Endothelial cell of umbilical vein (primary cell): ENCODE measurements around the gene HBEGF. TPM values are rescaled to one million over a fixed set of nuclear protein-coding genes. Genes with fewer than 3 reads are reported as not detected.

ENCODE experiments used
- BruUV-seq: library from RNA; stranded (reverse); fragments of 400-500 nt; replicated peaks from 2 replicates; lab custom pipeline; 2021; lab: Mats Ljungman, UMichigan
- CTCF ChIA-PET: fragments of 300-600, 350-600 bp; sonication (Branson Sonifier 250); formaldehyde crosslinking; loops from one replicate; lab custom pipeline; 2021; ENCODE audit warnings: antibody characterized with exemption, inconsistent platforms; lab: Charles Lee
- POLR2A ChIA-PET: fragments of 300-600, 350-600 bp; sonication (Branson Sonifier 250); formaldehyde crosslinking; loops from one replicate; lab custom pipeline; 2021; ENCODE audit warnings: antibody characterized with exemption, inconsistent platforms; lab: Charles Lee
- DNase-seq: peaks from one replicate; pipeline ENCODE4 v3.0.0-alpha.2; 2011; ENCODE audit warnings: low read depth, low spot score
- FAIRE-seq: peaks from 2 replicates; lab custom pipeline; 2011; peaks lifted over from hg19 to GRCh38; lab: Jason Lieb, UNC
- H2AFZ ChIP-seq: 2 replicates; pipeline ENCODE4 v1.6.0; 2012; ENCODE audit warnings: low read depth, low read length, control low read depth, inconsistent platforms
- H3K27ac ChIP-seq: 2 replicates; pipeline ENCODE4 v1.5.1; 2011; ENCODE audit warnings: low read depth, mild to moderate bottlenecking, control low read depth, low read length, moderate library complexity; ENCODE audit not compliant: insufficient read depth
- H3K27me3 ChIP-seq, 2 experiments: 2 replicates each; pipeline versions ENCODE4 v1.6.0 to v1.6.1; 2011; ENCODE audit warnings: low read length in 2 of 2, mixed read lengths in 1 of 2; ENCODE audit not compliant: control insufficient read depth in 2 of 2, insufficient read depth in 2 of 2
- H3K36me3 ChIP-seq, 2 experiments: 2 replicates in 1 of 2; 3 replicates in 1 of 2; pipeline ENCODE4 v1.5.1; 2011; ENCODE audit warnings: low read length in 2 of 2, mild to moderate bottlenecking in 1 of 2, moderate library complexity in 1 of 2; ENCODE audit not compliant: control insufficient read depth in 2 of 2, insufficient read depth in 2 of 2; ENCODE audit errors: extremely low read depth in 1 of 2
- H3K4me1 ChIP-seq: 3 replicates; pipeline ENCODE4 v1.5.1; 2011; ENCODE audit warnings: mild to moderate bottlenecking, low read length; ENCODE audit not compliant: control insufficient read depth, insufficient read depth; ENCODE audit errors: extremely low read depth
- H3K4me2 ChIP-seq: 2 replicates; pipeline ENCODE4 v1.6.1; 2011; ENCODE audit warnings: low read length, control low read depth, mixed read lengths; ENCODE audit not compliant: insufficient read depth
- H3K4me3 ChIP-seq, 3 experiments: fragments of 200-600 bp in 1 of 3; sonication (generic), shearing (Covaris generic) in 1 of 3; replicated peaks in 1 of 3; 2 replicates each; pipeline ENCODE4 v1.5.1; 2011 to 2016; ENCODE audit warnings: control low read depth in 3 of 3, low read length in 3 of 3, mild to moderate bottlenecking in 2 of 3, inconsistent platforms in 1 of 3, low read depth in 1 of 3, moderate library complexity in 1 of 3; ENCODE audit not compliant: insufficient read depth in 1 of 3
- H3K79me2 ChIP-seq: 2 replicates; pipeline ENCODE4 v1.6.0; 2012; ENCODE audit warnings: low read length, inconsistent platforms; ENCODE audit not compliant: control insufficient read depth, insufficient read depth
- H3K9ac ChIP-seq: replicated peaks from 2 replicates; pipeline ENCODE3; 2011; ENCODE audit warnings: low read length, control low read depth; ENCODE audit not compliant: insufficient read depth; ENCODE audit errors: extremely low read depth
- H3K9me1 ChIP-seq: replicated peaks from 3 replicates; pipeline ENCODE4 v1.6.0; 2011; ENCODE audit warnings: mild to moderate bottlenecking, low read length; ENCODE audit not compliant: control insufficient read depth, insufficient read depth; ENCODE audit errors: extremely low read depth
- H3K9me3 ChIP-seq: replicated peaks from 2 replicates; pipeline ENCODE4 v1.5.1; 2012; ENCODE audit warnings: low read length, inconsistent platforms; ENCODE audit not compliant: control insufficient read depth, insufficient read depth
- H4K20me1 ChIP-seq: replicated peaks from 2 replicates; pipeline ENCODE3; 2011; ENCODE audit warnings: mild to moderate bottlenecking, low read length; ENCODE audit not compliant: control insufficient read depth, insufficient read depth; ENCODE audit errors: extremely low read depth
- EZH2 ChIP-seq: IDR thresholded peaks from 2 replicates; pipeline ENCODE4 v1.6.1; 2012; ENCODE audit warnings: borderline replicate concordance, low read depth, mild to moderate bottlenecking, moderate library complexity, low read length, inconsistent platforms; ENCODE audit not compliant: severe bottlenecking
- FOS ChIP-seq: IDR thresholded peaks from 2 replicates; pipeline ENCODE4 v1.6.1; 2011; ENCODE audit warnings: mild to moderate bottlenecking, low read length, moderate library complexity, borderline replicate concordance; ENCODE audit not compliant: insufficient read depth
- GATA2 ChIP-seq: IDR thresholded peaks from 2 replicates; pipeline ENCODE4 v1.7.0; 2011; ENCODE audit warnings: low read depth, mild to moderate bottlenecking, moderate library complexity, mixed read lengths, low read length; ENCODE audit not compliant: insufficient read length, insufficient read depth
- JUN ChIP-seq: IDR thresholded peaks from 2 replicates; pipeline ENCODE4 v1.6.1; 2011; ENCODE audit warnings: borderline replicate concordance, low read depth; ENCODE audit not compliant: insufficient read length, insufficient read depth
- MYC ChIP-seq: IDR thresholded peaks from one replicate; pipeline ENCODE4 v1.6.1; 2011; ENCODE audit warnings: mild to moderate bottlenecking, low read depth, low read length
- POLR2A ChIP-seq: IDR thresholded peaks from 2 replicates; pipeline ENCODE4 v1.6.1; 2012; ENCODE audit warnings: low read depth, mild to moderate bottlenecking, control low read depth, low read length
- POLR2AphosphoS5 ChIP-seq: IDR thresholded peaks from 2 replicates; pipeline ENCODE4 v1.6.1; 2012; ENCODE audit warnings: low read depth, mild to moderate bottlenecking, control low read depth, low read length, moderate library complexity; ENCODE audit not compliant: insufficient read depth
- dilution Hi-C: fragments of 300-500 bp; cut with MboI; formaldehyde crosslinking; loops from one replicate; pipeline ENCODE4 v1.15.0; 2019; ENCODE audit warnings: low sequenced_read_pairs; ENCODE audit not compliant: extremely low pct_ligation_motif_present
- intact Hi-C: fragments of 100-400 bp; cut with micrococcal nuclease; formaldehyde crosslinking; loops from one replicate; pipeline ENCODE4 v1.10.0; 2022
- polyA plus RNA-seq, 4 experiments: library from polyadenylated mRNA; depleted of rRNA in 3 of 4; stranded (reverse) in 3 of 4; unstranded in 1 of 4; fragments of >200 nt; gene quantifications; 2 replicates each; pipeline versions ENCODE4 v1.2.1 to v1.2.3, GENCODE V29; 2011 to 2012; ENCODE audit warnings: missing spikeins in 1 of 4
- total RNA-seq: library from RNA; stranded (reverse); gene quantifications from 2 replicates; pipeline ENCODE4 v1.2.3, GENCODE V29; 2021
- TF ChIP-seq, protein P1 (sequence below): IDR thresholded peaks from 2 replicates; pipeline ENCODE4 v1.6.1; 2011; ENCODE audit not compliant: insufficient read depth, insufficient read length
- TF ChIP-seq, protein P2 (sequence below), 2 donors: IDR thresholded peaks; 1 replicate in 1 of 2; 2 replicates in 1 of 2; pipeline ENCODE4 v1.5.1; 2011; ENCODE audit warnings: low read length in 2 of 2, mild to moderate bottlenecking in 2 of 2, moderate library complexity in 2 of 2, control low read depth in 1 of 2, inconsistent platforms in 1 of 2, low read depth in 1 of 2; ENCODE audit not compliant: insufficient read depth in 1 of 2; ENCODE audit errors: extremely low read depth in 1 of 2

The HBEGF gene
- total and polyA plus RNA-seq, 2 donors (not counting 3 experiments of a cell fraction or from before 2014, with no cell fraction given) = 33.2 to 79.8 TPM

DNA sequence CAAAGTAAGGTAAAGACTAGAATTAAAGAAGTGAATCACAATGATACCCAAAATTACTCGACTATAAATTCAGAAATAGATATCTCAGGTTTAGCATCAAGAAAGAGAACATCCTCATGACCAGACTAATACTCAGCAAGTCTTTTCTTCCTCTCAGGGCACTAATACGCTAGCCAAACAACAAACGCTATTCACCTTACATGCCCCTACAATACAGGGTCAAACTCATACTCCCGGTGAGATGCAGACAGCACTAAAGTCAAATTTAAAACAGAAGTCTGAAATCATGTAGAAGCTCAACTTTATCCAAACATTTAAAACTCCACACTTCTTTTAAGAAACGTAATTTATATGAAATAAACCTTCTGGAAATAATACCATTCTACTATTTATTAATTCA, 49.1 kb downstream of the HBEGF start:
- ChIA-PET POLR2A (interaction anchor here (1.5 to 1.8 kb wide), 2 partner anchors 26 to 49 kb away, joined by 5 to 6 read pairs; partner anchors contain the start of gene HBEGF), CTCF (interaction anchor here (1.0 to 2.9 kb wide), 8 partner anchors 11 to 54 kb away, joined by 3 to 20 read pairs (median 8); partner anchors contain the start of gene HBEGF)
- dilution Hi-C loops = no loop called here
- Histone ChIP-seq H3K79me2 (peaks cover 71% of the 10 kb centered on the region), H3K9me1 (no peaks in the 10 kb centered on the region), H3K4me2 (no peak overlapping the region), H4K20me1 (no peaks in the 10 kb centered on the region), H3K36me3 (no peaks in the 10 kb centered on the region), H3K9me3 (no peaks in the 10 kb centered on the region), H3K4me3 (no peak overlapping the region), H3K27me3 (no peaks in the 10 kb centered on the region), H2AFZ (no peak overlapping the region), H3K9ac (no peak overlapping the region), H3K4me1 (peaks cover 76% of the 10 kb centered on the region), H3K27ac (peak overlapping the region; percentile 64)
- FAIRE-seq (no peak), DNase-seq (no peak)
- no TSS peak for BruUV-seq
- no peak for TF ChIP-seq POLR2A
- no peak for TF ChIP-seq JUN
- no peak for TF ChIP-seq GATA2
- TF ChIP-seq MYC = no peak
- TF ChIP-seq EZH2 = no peak
- TF ChIP-seq, protein P1, sequence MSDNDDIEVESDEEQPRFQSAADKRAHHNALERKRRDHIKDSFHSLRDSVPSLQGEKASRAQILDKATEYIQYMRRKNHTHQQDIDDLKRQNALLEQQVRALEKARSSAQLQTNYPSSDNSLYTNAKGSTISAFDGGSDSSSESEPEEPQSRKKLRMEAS = no peak
- no peak for TF ChIP-seq POLR2AphosphoS5
- TF ChIP-seq, protein P2, sequence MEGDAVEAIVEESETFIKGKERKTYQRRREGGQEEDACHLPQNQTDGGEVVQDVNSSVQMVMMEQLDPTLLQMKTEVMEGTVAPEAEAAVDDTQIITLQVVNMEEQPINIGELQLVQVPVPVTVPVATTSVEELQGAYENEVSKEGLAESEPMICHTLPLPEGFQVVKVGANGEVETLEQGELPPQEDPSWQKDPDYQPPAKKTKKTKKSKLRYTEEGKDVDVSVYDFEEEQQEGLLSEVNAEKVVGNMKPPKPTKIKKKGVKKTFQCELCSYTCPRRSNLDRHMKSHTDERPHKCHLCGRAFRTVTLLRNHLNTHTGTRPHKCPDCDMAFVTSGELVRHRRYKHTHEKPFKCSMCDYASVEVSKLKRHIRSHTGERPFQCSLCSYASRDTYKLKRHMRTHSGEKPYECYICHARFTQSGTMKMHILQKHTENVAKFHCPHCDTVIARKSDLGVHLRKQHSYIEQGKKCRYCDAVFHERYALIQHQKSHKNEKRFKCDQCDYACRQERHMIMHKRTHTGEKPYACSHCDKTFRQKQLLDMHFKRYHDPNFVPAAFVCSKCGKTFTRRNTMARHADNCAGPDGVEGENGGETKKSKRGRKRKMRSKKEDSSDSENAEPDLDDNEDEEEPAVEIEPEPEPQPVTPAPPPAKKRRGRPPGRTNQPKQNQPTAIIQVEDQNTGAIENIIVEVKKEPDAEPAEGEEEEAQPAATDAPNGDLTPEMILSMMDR (IDR thresholded peaks at IDR 0.05; ENCODE audit: extremely low read depth in 1 of 2, insufficient read depth in 1 of 2, low read depth in 1 of 2, low read length in 2 of 2) = no peak
- TF ChIP-seq FOS = no peak
- intact Hi-C loops = no loop called here
